ENCODE results near the gene RPL10L.

GRCh38 chr14:46651526-46652144 lies at the start of gene RPL10L:
- TF ChIP-seq, protein P1, sequence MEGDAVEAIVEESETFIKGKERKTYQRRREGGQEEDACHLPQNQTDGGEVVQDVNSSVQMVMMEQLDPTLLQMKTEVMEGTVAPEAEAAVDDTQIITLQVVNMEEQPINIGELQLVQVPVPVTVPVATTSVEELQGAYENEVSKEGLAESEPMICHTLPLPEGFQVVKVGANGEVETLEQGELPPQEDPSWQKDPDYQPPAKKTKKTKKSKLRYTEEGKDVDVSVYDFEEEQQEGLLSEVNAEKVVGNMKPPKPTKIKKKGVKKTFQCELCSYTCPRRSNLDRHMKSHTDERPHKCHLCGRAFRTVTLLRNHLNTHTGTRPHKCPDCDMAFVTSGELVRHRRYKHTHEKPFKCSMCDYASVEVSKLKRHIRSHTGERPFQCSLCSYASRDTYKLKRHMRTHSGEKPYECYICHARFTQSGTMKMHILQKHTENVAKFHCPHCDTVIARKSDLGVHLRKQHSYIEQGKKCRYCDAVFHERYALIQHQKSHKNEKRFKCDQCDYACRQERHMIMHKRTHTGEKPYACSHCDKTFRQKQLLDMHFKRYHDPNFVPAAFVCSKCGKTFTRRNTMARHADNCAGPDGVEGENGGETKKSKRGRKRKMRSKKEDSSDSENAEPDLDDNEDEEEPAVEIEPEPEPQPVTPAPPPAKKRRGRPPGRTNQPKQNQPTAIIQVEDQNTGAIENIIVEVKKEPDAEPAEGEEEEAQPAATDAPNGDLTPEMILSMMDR (conservative IDR thresholded peaks at IDR 0.05) = peak; percentile 92
- TF ChIP-seq ZFX (IDR thresholded peaks at IDR 0.05) = no peak
